Lung (tissue), 12 donors: ENCODE measurements around the gene VASP. TPM values are rescaled to one million over a fixed set of nuclear protein-coding genes. Genes with fewer than 3 reads are reported as not detected.

Experiments
- ATAC-seq: fragments of 200-7000 bp; cut with Tn5 transposase; one replicate; pipeline ENCODE4 v1.9.1; 2020; ENCODE audit warnings: moderate number of reproducible peaks; ENCODE audit not compliant: insufficient read depth, low FRiP score
- DNase-seq, 3 donors: peaks; one replicate each; pipeline ENCODE4 v3.0.0-alpha.2; 2013 to 2017
- H3K27ac ChIP-seq, 2 donors: one replicate each; pipeline ENCODE4 v1.5.1; 2013; ENCODE audit warnings: mild to moderate bottlenecking in 2 of 2, moderate library complexity in 2 of 2, control low read depth in 1 of 2, inconsistent platforms in 1 of 2, low read depth in 1 of 2, low read length in 1 of 2
- H3K27me3 ChIP-seq, 3 donors: one replicate each; pipeline ENCODE4 v1.5.1; 2013; ENCODE audit warnings: low read length in 2 of 3; ENCODE audit not compliant: control insufficient read depth in 3 of 3, insufficient read depth in 3 of 3
- H3K36me3 ChIP-seq, 4 donors: one replicate each; pipeline ENCODE4 v1.5.1; 2013; ENCODE audit warnings: low read length in 4 of 4, mild to moderate bottlenecking in 1 of 4, moderate library complexity in 1 of 4; ENCODE audit not compliant: control insufficient read depth in 4 of 4, insufficient read depth in 4 of 4
- H3K4me1 ChIP-seq, 5 donors: one replicate each; pipeline ENCODE4 v1.5.1; 2013; ENCODE audit warnings: low read length in 5 of 5, mild to moderate bottlenecking in 2 of 5, moderate library complexity in 1 of 5; ENCODE audit not compliant: control insufficient read depth in 5 of 5, insufficient read depth in 5 of 5
- H3K4me3 ChIP-seq: one replicate; pipeline ENCODE4 v1.5.1; 2013; ENCODE audit warnings: mild to moderate bottlenecking, control low read depth, moderate library complexity
- H3K9ac ChIP-seq, 2 donors: one replicate each; pipeline ENCODE4 v1.5.1; 2013; ENCODE audit warnings: low read length in 2 of 2, control low read depth in 1 of 2; ENCODE audit not compliant: insufficient read depth in 1 of 2
- H3K9me3 ChIP-seq, 4 donors: one replicate each; pipeline ENCODE4 v1.5.1; 2013; ENCODE audit warnings: low read length in 3 of 4, mild to moderate bottlenecking in 1 of 4, moderate library complexity in 1 of 4; ENCODE audit not compliant: control insufficient read depth in 4 of 4, insufficient read depth in 3 of 4
- WGBS, 2 donors: extraction: QIAGEN DNeasy Blood & Tissue Kit; methylation state at CpG; one replicate each; pipeline ENCODE4 v1.1.7; 2013; 5-methylcytosine and 5-hydroxymethylcytosine counted together
- polyA plus RNA-seq, 2 donors: library from polyadenylated mRNA; stranded (reverse); fragments of 200-250 nt; gene quantifications; one replicate each; pipeline ENCODE4 v1.2.1, GENCODE V29; 2013
- total RNA-seq, 2 donors: library from RNA; depleted of rRNA in 1 of 2; stranded (reverse); fragments of >200 nt in 1 of 2; gene quantifications; one replicate each; pipeline ENCODE4 v1.2.1, GENCODE V29; 2014 to 2021
- TF ChIP-seq, protein P1 (sequence below): IDR thresholded peaks from 2 replicates; pipeline ENCODE4 v1.5.1; 2012; ENCODE audit warnings: mild to moderate bottlenecking; ENCODE audit errors: control extremely low read depth, extremely low read depth
- donor health status: control.
- donor health status: control.
- donor health status: Bipolar disorder and iron deficiency.
- donor health status: healthy.
- donor health status: DM: yes; HTN: yes; CAD: no.

VASP gene
- total and polyA plus RNA-seq, 4 donors: 49.1 to 237 (median 170) TPM

DNA sequence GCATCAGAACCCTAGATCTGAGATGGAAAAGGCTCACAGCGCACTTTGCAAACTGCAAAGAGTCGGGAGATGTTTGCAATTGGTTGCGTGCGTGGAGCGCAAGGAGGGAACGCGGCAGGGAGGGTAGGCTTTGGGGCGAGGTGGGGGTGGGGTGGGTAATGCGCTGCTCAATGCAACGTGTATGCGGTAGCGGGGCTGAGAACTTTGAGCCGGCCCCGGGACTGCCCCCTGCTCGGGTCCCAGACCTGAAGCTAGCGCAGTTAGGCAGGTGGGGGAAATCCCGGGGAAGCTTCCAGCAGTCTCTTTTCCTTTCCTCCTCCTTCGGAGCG, 38.5 kb upstream of the VASP start:
- H3K9me3 ChIP-seq: no peaks in the 10 kb centered on the region
- TF ChIP-seq, protein P1, sequence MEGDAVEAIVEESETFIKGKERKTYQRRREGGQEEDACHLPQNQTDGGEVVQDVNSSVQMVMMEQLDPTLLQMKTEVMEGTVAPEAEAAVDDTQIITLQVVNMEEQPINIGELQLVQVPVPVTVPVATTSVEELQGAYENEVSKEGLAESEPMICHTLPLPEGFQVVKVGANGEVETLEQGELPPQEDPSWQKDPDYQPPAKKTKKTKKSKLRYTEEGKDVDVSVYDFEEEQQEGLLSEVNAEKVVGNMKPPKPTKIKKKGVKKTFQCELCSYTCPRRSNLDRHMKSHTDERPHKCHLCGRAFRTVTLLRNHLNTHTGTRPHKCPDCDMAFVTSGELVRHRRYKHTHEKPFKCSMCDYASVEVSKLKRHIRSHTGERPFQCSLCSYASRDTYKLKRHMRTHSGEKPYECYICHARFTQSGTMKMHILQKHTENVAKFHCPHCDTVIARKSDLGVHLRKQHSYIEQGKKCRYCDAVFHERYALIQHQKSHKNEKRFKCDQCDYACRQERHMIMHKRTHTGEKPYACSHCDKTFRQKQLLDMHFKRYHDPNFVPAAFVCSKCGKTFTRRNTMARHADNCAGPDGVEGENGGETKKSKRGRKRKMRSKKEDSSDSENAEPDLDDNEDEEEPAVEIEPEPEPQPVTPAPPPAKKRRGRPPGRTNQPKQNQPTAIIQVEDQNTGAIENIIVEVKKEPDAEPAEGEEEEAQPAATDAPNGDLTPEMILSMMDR: no peak
- peaks cover 0 to 5% (median 0%) of the 10 kb centered on the region in 4 donors for H3K36me3 ChIP-seq
- peak overlapping the region; percentile 27 for H3K4me3 ChIP-seq
- ATAC-seq (peak; percentile 7), DNase-seq (no peak)
- peaks cover 0 to 33% (median 26%) of the 10 kb centered on the region in 3 donors for H3K27me3 ChIP-seq
- peak overlapping the region; percentile 79 to 88 for H3K27ac ChIP-seq
- 0 to 1% methylated on average over 18 to 19 of the region's 19 CpGs for WGBS, 2 donors
- H3K4me1 ChIP-seq: peaks cover 0 to 39% (median 3%) of the 10 kb centered on the region in 5 donors
- H3K9ac ChIP-seq: peak overlapping the region; percentile 74 to 88

DNA sequence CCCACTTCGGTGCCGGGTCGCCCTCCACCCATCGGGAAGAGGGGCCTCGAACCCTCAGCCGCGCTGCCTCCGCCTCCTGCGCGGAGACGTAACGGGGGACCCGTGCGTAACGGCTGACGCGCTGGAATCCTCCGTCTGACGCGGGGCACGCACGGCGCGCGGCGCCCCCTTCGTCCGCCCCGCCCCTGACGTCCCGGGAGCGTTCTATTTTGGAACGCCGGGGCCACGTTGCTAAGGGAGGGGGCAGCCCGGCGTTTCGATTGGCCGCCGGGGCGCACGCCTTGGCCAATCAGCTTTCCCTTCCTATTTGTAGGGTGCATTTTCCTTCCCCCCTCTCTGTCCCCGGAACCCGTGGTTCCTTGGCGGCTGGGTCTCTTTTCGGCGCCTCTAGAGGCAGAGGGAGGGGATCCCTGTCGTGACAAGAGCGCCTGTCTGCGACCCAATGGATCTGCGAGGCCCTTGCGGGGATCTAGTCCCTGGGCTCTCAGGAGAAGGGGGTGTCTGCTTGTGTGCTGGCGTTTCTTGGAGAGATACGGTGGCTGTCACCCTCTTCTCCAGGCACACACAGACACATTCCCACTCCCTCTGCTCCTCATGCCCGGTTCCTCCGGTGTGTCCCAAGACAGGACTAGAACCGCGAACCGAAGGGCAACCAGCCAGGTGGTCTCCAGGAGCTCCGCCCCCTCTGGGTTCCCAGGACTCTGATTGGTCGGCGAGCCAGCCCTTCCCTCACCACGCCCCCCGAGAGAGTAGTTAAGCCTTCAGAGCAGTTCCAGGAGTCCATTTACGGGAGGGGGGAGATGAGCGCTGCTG, 37.9 kb upstream of the VASP start:
- peak; percentile 94 to 95 (median 94) for DNase-seq
- Histone ChIP-seq H3K9ac (peak overlapping the region; percentile 74 to 88), H3K4me3 (peak overlapping the region; percentile 27), H3K4me1 (peaks cover 0 to 45% (median 3%) of the 10 kb centered on the region in 5 donors), H3K27ac (peak overlapping the region; percentile 88 to 91), H3K27me3 (peaks cover 0 to 34% (median 26%) of the 10 kb centered on the region in 3 donors), H3K9me3 (no peaks in the 10 kb centered on the region), H3K36me3 (peaks cover 0 to 5% (median 0%) of the 10 kb centered on the region in 4 donors)
- TF ChIP-seq, protein P1: no peak
- WGBS, 2 donors: 0 to 1% methylated on average over 59 to 66 of the region's 66 CpGs
- ATAC-seq: peak; percentile 92

DNA sequence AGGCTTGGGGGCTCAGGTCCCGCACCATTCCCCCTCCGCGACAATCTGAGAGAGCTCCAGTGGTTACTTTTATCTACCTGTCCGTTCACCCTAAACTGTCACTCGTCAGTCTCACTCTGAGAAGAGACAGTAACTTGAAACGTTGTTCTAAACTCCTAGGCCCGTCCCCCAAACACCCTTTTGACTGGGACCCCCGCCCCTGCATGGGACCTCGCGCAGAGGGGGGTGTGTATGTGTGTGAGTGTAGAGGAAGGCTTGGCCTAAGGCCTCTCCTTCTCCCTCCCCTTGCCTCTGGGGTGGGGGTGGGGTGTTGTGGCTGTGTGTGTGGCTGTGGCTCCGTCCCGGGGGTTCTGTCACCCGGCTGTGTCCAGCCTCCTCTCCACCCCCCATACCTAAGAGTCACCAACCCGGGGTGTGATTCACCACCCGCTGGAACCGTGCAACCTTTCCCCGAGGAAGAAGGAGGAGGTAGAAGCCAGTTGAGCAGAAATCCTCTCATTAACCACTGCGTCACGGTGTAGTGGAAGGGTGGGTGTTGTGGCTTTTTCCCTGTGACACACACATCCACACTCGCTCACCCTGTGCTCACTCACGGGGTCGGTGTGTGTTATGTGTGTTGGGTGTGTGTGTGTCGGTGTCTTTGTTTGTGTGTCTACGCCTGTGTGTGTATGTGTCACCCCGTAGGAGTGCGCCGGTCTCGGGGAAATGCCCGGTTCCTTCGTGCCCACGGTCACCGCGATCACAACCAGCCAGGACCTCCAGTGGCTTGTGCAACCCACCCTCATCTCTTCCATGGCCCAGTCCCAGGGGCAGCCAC, 37.1 kb upstream of the VASP start:
- peak overlapping the region; percentile 70 to 74 for H3K9ac ChIP-seq
- WGBS, 2 donors: 45 to 50% methylated on average over 31 to 33 of the region's 33 CpGs
- TF ChIP-seq, protein P1: no peak
- peaks cover 0 to 27% (median 25%) of the 10 kb centered on the region in 3 donors for H3K27me3 ChIP-seq
- DNase-seq: peak in 2 of 3 donors; percentile 62 to 79
- peak overlapping the region; percentile 82 to 91 for H3K27ac ChIP-seq
- no peak for ATAC-seq
- H3K36me3 ChIP-seq: peaks cover 0 to 5% (median 0%) of the 10 kb centered on the region in 4 donors
- H3K9me3 ChIP-seq: no peaks in the 10 kb centered on the region
- no peak overlapping the region for H3K4me3 ChIP-seq
- peaks cover 0 to 52% (median 6%) of the 10 kb centered on the region in 5 donors for H3K4me1 ChIP-seq
